Measurements from ENCODE around the gene MAP9. TPM values are rescaled to one million over a fixed set of nuclear protein-coding genes. Genes with fewer than 3 reads are reported as not detected.
A peak's percentile ranks its signal among the peaks of the same experiment; 100 is the strongest.

MAP9 gene
- total and polyA plus RNA-seq, 10 of the 15 experiments (the other 5 are each of a cell fraction or from before 2014, with no cell fraction given) = 1.2 to 7.0 (median 4.3) TPM

DNA sequence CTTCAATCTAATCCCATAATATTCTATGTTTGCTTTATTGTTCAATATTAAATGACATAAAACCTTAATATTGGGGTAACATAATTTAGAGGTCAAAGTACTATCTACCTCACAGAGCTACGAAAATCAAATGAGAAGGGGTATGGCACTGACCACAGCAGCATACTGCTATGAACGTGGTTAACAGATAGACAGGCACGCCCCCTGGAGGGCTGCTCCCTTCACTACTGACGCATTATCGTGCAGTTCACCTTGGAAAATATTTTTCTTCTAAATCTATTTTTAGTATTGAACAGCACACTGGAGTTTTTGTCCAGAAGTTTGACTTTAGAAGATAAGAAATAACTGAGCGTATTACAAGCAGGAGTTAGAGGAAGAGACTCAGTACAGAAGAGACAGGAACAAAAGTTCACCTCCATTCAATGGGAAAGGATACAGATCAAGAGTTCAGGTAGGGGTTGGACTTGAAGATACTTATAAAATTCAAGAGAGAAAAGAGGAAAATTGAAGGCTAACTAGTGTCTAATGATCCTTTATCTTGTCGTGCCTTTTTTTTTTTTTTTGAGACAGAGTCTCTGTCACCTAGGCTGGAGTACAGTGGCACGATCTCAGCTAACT, 22.7 kb downstream of the MAP9 start:
- ChIA-PET RAD21 (ENCODE audit: unreplicated experiment) (interaction anchor here (0.9 to 1.0 kb wide), 2 partner anchors 324 to 372 kb away, joined by 3 read pairs; no protein-coding TSS in a partner anchor), CTCF (interaction anchor here (0.6 to 1.5 kb wide), 10 partner anchors 8 to 804 kb away, joined by 3 to 8 read pairs (median 3); partner anchors contain the start of genes MAP9 and PLRG1), SMC1A (ENCODE audit: uncharacterized antibody, unreplicated experiment) (no interaction called here), POLR2A (interaction anchor here (0.6 kb wide), 1 partner anchor 34 kb away, joined by 3 read pairs; no protein-coding TSS in a partner anchor)
- no peak overlapping the region for H3K4me2 ChIP-seq (ENCODE audit: control insufficient read depth, insufficient read depth)
- no peak overlapping the region for H2AFZ ChIP-seq (ENCODE audit: control insufficient read depth, low read depth, low read length)
- H3K27ac ChIP-seq (ENCODE audit: control insufficient read depth, insufficient read depth) = no peak overlapping the region
- no TSS peak for BruUV-seq (replicated peaks)
- H3K4me1 ChIP-seq (ENCODE audit: control insufficient read depth, insufficient read depth, low read length) = no peaks in the 10 kb centered on the region
- in situ Hi-C loops (cut with MboI) = no loop called here
- 26% methylated on average over 6 of the region's 8 CpGs for WGBS (ENCODE audit: insufficient coverage, insufficient replicate concordance, low lambda C conversion rate, missing lambda C conversion rate)
- intact Hi-C loops (cut with micrococcal nuclease; ENCODE audit: unreplicated experiment) = loop anchor here (1.0 to 5.0 kb wide), 4 partner anchors 327 to 797 kb away; no protein-coding TSS in a partner anchor
- no peaks in the 10 kb centered on the region for H4K20me1 ChIP-seq (ENCODE audit: control insufficient read depth, insufficient read depth)
- H3K27me3 ChIP-seq (replicated peaks in 1 of 2; ENCODE audit: control insufficient read depth in 2 of 2, insufficient read depth in 2 of 2, low read length in 1 of 2) = no peaks in the 10 kb centered on the region
- H3K36me3 ChIP-seq (ENCODE audit: control insufficient read depth in 2 of 2, insufficient read depth in 2 of 2, low read length in 1 of 2) = no peaks in the 10 kb centered on the region
- DNase-seq (ENCODE audit: low read depth, low spot score) (no peak), FAIRE-seq (peak; percentile 72), ATAC-seq (peak; percentile 93)
- H3K4me3 ChIP-seq = no peak overlapping the region
- no peaks in the 10 kb centered on the region for H3K79me2 ChIP-seq (ENCODE audit: control insufficient read depth, insufficient read depth, low read length)
- no peaks in the 10 kb centered on the region for H3K9me3 ChIP-seq (replicated peaks; ENCODE audit: control insufficient read depth, insufficient read depth, low read length)
- no peak overlapping the region for H3K9ac ChIP-seq (ENCODE audit: control insufficient read depth, insufficient read depth, low read length)
- TF ChIP-seq SMC3 (IDR thresholded peaks at IDR 0.05; ENCODE audit: borderline replicate concordance, low read length) (peak; percentile 53; the same call in 1 of the 2 replicates), HDGF (IDR thresholded peaks at IDR 0.05) (no peak), RAD21 (IDR thresholded peaks at IDR 0.05; ENCODE audit: insufficient read depth, low read depth, low read length) (peak; percentile 63), CREB1 (IDR thresholded peaks at IDR 0.05; ENCODE audit: low read depth) (no peak)
- TF ChIP-seq, protein P1, sequence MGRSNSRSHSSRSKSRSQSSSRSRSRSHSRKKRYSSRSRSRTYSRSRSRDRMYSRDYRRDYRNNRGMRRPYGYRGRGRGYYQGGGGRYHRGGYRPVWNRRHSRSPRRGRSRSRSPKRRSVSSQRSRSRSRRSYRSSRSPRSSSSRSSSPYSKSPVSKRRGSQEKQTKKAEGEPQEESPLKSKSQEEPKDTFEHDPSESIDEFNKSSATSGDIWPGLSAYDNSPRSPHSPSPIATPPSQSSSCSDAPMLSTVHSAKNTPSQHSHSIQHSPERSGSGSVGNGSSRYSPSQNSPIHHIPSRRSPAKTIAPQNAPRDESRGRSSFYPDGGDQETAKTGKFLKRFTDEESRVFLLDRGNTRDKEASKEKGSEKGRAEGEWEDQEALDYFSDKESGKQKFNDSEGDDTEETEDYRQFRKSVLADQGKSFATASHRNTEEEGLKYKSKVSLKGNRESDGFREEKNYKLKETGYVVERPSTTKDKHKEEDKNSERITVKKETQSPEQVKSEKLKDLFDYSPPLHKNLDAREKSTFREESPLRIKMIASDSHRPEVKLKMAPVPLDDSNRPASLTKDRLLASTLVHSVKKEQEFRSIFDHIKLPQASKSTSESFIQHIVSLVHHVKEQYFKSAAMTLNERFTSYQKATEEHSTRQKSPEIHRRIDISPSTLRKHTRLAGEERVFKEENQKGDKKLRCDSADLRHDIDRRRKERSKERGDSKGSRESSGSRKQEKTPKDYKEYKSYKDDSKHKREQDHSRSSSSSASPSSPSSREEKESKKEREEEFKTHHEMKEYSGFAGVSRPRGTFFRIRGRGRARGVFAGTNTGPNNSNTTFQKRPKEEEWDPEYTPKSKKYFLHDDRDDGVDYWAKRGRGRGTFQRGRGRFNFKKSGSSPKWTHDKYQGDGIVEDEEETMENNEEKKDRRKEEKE (IDR thresholded peaks at IDR 0.05) = no peak
- TF ChIP-seq, protein P2, sequence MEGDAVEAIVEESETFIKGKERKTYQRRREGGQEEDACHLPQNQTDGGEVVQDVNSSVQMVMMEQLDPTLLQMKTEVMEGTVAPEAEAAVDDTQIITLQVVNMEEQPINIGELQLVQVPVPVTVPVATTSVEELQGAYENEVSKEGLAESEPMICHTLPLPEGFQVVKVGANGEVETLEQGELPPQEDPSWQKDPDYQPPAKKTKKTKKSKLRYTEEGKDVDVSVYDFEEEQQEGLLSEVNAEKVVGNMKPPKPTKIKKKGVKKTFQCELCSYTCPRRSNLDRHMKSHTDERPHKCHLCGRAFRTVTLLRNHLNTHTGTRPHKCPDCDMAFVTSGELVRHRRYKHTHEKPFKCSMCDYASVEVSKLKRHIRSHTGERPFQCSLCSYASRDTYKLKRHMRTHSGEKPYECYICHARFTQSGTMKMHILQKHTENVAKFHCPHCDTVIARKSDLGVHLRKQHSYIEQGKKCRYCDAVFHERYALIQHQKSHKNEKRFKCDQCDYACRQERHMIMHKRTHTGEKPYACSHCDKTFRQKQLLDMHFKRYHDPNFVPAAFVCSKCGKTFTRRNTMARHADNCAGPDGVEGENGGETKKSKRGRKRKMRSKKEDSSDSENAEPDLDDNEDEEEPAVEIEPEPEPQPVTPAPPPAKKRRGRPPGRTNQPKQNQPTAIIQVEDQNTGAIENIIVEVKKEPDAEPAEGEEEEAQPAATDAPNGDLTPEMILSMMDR (IDR thresholded peaks at IDR 0.05 in 2 of 3, conservative IDR thresholded peaks at IDR 0.05 in 1 of 3; ENCODE audit: control insufficient read depth in 2 of 3, extremely low read depth in 1 of 3, insufficient read depth in 1 of 3, low read depth in 3 of 3, low read length in 3 of 3) = peak; percentile 49 to 70 (median 65); a peak in 5 of 6 replicates

Data from GM12878 (cell line).